H1 (cell line): ENCODE results near the gene RNF157. TPM values are rescaled to one million over a fixed set of nuclear protein-coding genes. Genes with fewer than 3 reads are reported as not detected.

Experiments used
- CTBP2 ChIP-seq: IDR thresholded peaks from 2 replicates; pipeline ENCODE4 v1.7.0; 2011; ENCODE audit warnings: borderline replicate concordance, mild to moderate bottlenecking, moderate library complexity, mixed read lengths, low read length; ENCODE audit not compliant: insufficient read depth, insufficient read length
- EP300 ChIP-seq, 2 experiments: IDR thresholded peaks; 1 replicate in 1 of 2; 2 replicates in 1 of 2; pipeline ENCODE4 v1.6.1; 2011 to 2012; ENCODE audit warnings: low read depth in 2 of 2, low read length in 2 of 2, mild to moderate bottlenecking in 2 of 2, borderline replicate concordance in 1 of 2, inconsistent platforms in 1 of 2, moderate library complexity in 1 of 2
- FOSL1 ChIP-seq: IDR thresholded peaks from 2 replicates; pipeline ENCODE4 v1.6.1; 2011; ENCODE audit warnings: mild to moderate bottlenecking, low read depth, low read length, moderate library complexity; ENCODE audit not compliant: insufficient read depth
- SIN3A ChIP-seq, 2 experiments: IDR thresholded peaks in 1 of 2; conservative IDR thresholded peaks in 1 of 2; 2 replicates each; pipeline ENCODE4 v1.6.1; 2011 to 2012; ENCODE audit warnings: low read length in 2 of 2, improper control_type of control experiment in 1 of 2, low read depth in 1 of 2, mild to moderate bottlenecking in 1 of 2
- TBP ChIP-seq: IDR thresholded peaks from 2 replicates; pipeline ENCODE4 v1.6.1; 2011; ENCODE audit warnings: low read depth, low read length, improper control_type of control experiment
- polyA plus RNA-seq, 7 experiments: library from polyadenylated mRNA; depleted of rRNA in 3 of 7; stranded (reverse) in 5 of 7; unstranded in 2 of 7; fragments of >200 nt in 5 of 7; fragments of 200-250 nt in 2 of 7; gene quantifications; 1 replicate in 5 of 7; 2 replicates in 1 of 7; 4 replicates in 1 of 7; pipeline versions ENCODE4 v1.2.1 to v1.2.3, GENCODE V29; 2011 to 2013; ENCODE audit warnings: missing spikeins in 2 of 7, mixed read lengths in 2 of 7
- total RNA-seq: library from RNA; stranded (reverse); fragmentation: NEBNext Ultra II Directional; extraction: Animal tissue kit (Norgen Biotek cat#: 25700); gene quantifications from 2 replicates; pipeline ENCODE4 v1.2.1, GENCODE V29; 2021

Gene RNF157
- total and polyA plus RNA-seq, 2 of the 8 experiments (the other 6 are each of a cell fraction or from before 2014, with no cell fraction given) = 13.4 to 16.7 TPM

DNA sequence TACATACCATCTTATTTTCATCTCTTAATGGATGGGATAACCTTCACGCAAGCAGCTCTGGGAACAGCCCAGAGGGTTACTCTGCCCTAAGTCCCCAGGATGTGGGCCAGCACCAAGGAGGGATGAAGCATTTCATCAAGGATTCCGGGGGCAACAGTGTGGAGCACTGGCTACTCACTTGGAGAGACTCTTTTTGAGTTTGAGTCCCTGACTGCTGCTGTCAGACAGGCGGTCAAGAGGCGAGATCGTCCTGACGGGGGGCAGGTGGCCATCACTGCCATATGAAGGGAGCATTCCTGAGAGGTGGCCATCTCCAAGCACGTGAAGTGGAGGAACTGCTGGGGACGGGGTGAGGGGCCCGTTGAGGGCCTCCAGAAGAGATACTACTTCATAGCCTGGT, 81.1 kb downstream of the RNF157 start (continued):
- no peak for TF ChIP-seq FOSL1
- no peak for TF ChIP-seq EP300 (IDR thresholded peaks at IDR 0.05; ENCODE audit: borderline replicate concordance in 1 of 2, low read depth in 2 of 2, low read length in 2 of 2)
- TF ChIP-seq TBP = no peak
- no peak for TF ChIP-seq SIN3A (conservative IDR thresholded peaks at IDR 0.05 in 1 of 2, IDR thresholded peaks at IDR 0.05 in 1 of 2; ENCODE audit: low read depth in 1 of 2, low read length in 2 of 2)
- no peak for TF ChIP-seq CTBP2
